Stimulated activated naive CD8-positive, alpha-beta T cell treated with anti-CD3 and anti-CD28 coated beads, Interleukin-15, Interleukin-2, amounts not matched to agents 100 ng/mL and 50 ng/mL, for 24 hours (primary cell): Measurements from ENCODE around the gene PRKAR1B.

Source experiments
- H3K27ac Mint-ChIP-seq: one replicate; pipeline ENCODE4 v1.8.0; 2021; ENCODE audit warnings: mild to moderate bottlenecking, mixed read lengths
- H3K27me3 Mint-ChIP-seq: one replicate; pipeline ENCODE4 v1.8.0; 2021; ENCODE audit warnings: mixed read lengths
- H3K36me3 Mint-ChIP-seq: one replicate; pipeline ENCODE4 v1.8.0; 2021; ENCODE audit warnings: low read depth, mixed read lengths
- H3K4me1 Mint-ChIP-seq: one replicate; pipeline ENCODE4 v1.8.0; 2021; ENCODE audit warnings: low read depth, mixed read lengths
- H3K4me3 Mint-ChIP-seq: one replicate; pipeline ENCODE4 v1.8.0; 2021; ENCODE audit warnings: mild to moderate bottlenecking, mixed read lengths
- H3K9me3 Mint-ChIP-seq: one replicate; pipeline ENCODE4 v1.8.0; 2021; ENCODE audit warnings: mixed read lengths

Gene PRKAR1B

GRCh38 chr7:604884-605531, 122.1 kb downstream of the PRKAR1B start:
- H3K4me1 Mint-ChIP-seq = peaks cover 88% of the 10 kb centered on the region
- H3K27me3 Mint-ChIP-seq = no peaks in the 10 kb centered on the region
- no peaks in the 10 kb centered on the region for H3K9me3 Mint-ChIP-seq
- peaks cover 56% of the 10 kb centered on the region for H3K36me3 Mint-ChIP-seq
- peak overlapping the region; percentile 90 for H3K4me3 Mint-ChIP-seq
- peak overlapping the region; percentile 100 for H3K27ac Mint-ChIP-seq

GRCh38 chr7:604001-604883, 122.8 kb downstream of the PRKAR1B start:
- Mint-ChIP-seq H3K4me3 (peak overlapping the region; percentile 90), H3K4me1 (peaks cover 84% of the 10 kb centered on the region), H3K36me3 (peaks cover 48% of the 10 kb centered on the region), H3K27me3 (no peaks in the 10 kb centered on the region), H3K9me3 (no peaks in the 10 kb centered on the region), H3K27ac (peak overlapping the region; percentile 100)

GRCh38 chr7:603152-603951, 123.7 kb downstream of the PRKAR1B start:
- Mint-ChIP-seq H3K4me3 (peak overlapping the region; percentile 90), H3K9me3 (no peaks in the 10 kb centered on the region), H3K36me3 (peaks cover 48% of the 10 kb centered on the region), H3K27ac (peak overlapping the region; percentile 100), H3K4me1 (peaks cover 85% of the 10 kb centered on the region), H3K27me3 (no peaks in the 10 kb centered on the region)

- Mint-ChIP-seq H3K9me3 (no peaks in the 10 kb centered on the region), H3K36me3 (peaks cover 43% of the 10 kb centered on the region), H3K27ac (peak overlapping the region; percentile 100), H3K4me1 (peaks cover 77% of the 10 kb centered on the region), H3K27me3 (no peaks in the 10 kb centered on the region), H3K4me3 (peak overlapping the region; percentile 90)
Measured at GRCh38 chr7:602341-603141, 124.5 kb downstream of the PRKAR1B start.

GRCh38 chr7:601595-602340, 125.3 kb downstream of the PRKAR1B start:
- Mint-ChIP-seq H3K36me3 (peaks cover 43% of the 10 kb centered on the region), H3K4me3 (peak overlapping the region; percentile 90), H3K27me3 (no peaks in the 10 kb centered on the region), H3K27ac (peak overlapping the region; percentile 100), H3K4me1 (peaks cover 78% of the 10 kb centered on the region), H3K9me3 (no peaks in the 10 kb centered on the region)

- Mint-ChIP-seq H3K27me3 (no peaks in the 10 kb centered on the region), H3K9me3 (no peaks in the 10 kb centered on the region), H3K4me3 (peak overlapping the region; percentile 84), H3K36me3 (peaks cover 40% of the 10 kb centered on the region), H3K4me1 (peaks cover 78% of the 10 kb centered on the region), H3K27ac (peak overlapping the region; percentile 100)
Measured at GRCh38 chr7:601036-601594, 126.0 kb downstream of the PRKAR1B start.

- Mint-ChIP-seq H3K4me3 (peak overlapping the region; percentile 84), H3K4me1 (peaks cover 79% of the 10 kb centered on the region), H3K27me3 (no peaks in the 10 kb centered on the region), H3K36me3 (peaks cover 40% of the 10 kb centered on the region), H3K27ac (peak overlapping the region; percentile 100), H3K9me3 (no peaks in the 10 kb centered on the region)
Measured at GRCh38 chr7:600149-601035, 126.7 kb downstream of the PRKAR1B start.

GRCh38 chr7:598899-599298, 128.2 kb downstream of the PRKAR1B start:
- Mint-ChIP-seq H3K36me3 (peaks cover 29% of the 10 kb centered on the region), H3K4me1 (peaks cover 75% of the 10 kb centered on the region), H3K27ac (no peak overlapping the region), H3K27me3 (no peaks in the 10 kb centered on the region), H3K4me3 (peak overlapping the region; percentile 41), H3K9me3 (no peaks in the 10 kb centered on the region)

- Mint-ChIP-seq H3K27ac (no peak overlapping the region), H3K9me3 (no peaks in the 10 kb centered on the region)
Measured at GRCh38 chr7:597348-598178, 129.5 kb downstream of the PRKAR1B start.

GRCh38 chr7:596819-597182, 130.3 kb downstream of the PRKAR1B start:
- H3K27me3 Mint-ChIP-seq = no peaks in the 10 kb centered on the region

More at GRCh38 chr7:597348-598178, 129.5 kb downstream of the PRKAR1B start:
- H3K4me1 Mint-ChIP-seq = peaks cover 75% of the 10 kb centered on the region
- no peak overlapping the region for H3K4me3 Mint-ChIP-seq
- peaks cover 20% of the 10 kb centered on the region for H3K36me3 Mint-ChIP-seq
- H3K27me3 Mint-ChIP-seq = no peaks in the 10 kb centered on the region

GRCh38 chr7:596071-596818, 130.8 kb downstream of the PRKAR1B start:
- H3K9me3 Mint-ChIP-seq = no peaks in the 10 kb centered on the region
- peak overlapping the region; percentile 83 for H3K27ac Mint-ChIP-seq
- H3K27me3 Mint-ChIP-seq = no peaks in the 10 kb centered on the region
- H3K4me3 Mint-ChIP-seq = no peak overlapping the region
- peaks cover 70% of the 10 kb centered on the region for H3K4me1 Mint-ChIP-seq
- H3K36me3 Mint-ChIP-seq = peaks cover 23% of the 10 kb centered on the region

More at GRCh38 chr7:596819-597182, 130.3 kb downstream of the PRKAR1B start:
- no peak overlapping the region for H3K4me3 Mint-ChIP-seq
- H3K27ac Mint-ChIP-seq = no peak overlapping the region
- H3K36me3 Mint-ChIP-seq = peaks cover 19% of the 10 kb centered on the region
- no peaks in the 10 kb centered on the region for H3K9me3 Mint-ChIP-seq
- peaks cover 69% of the 10 kb centered on the region for H3K4me1 Mint-ChIP-seq
